ENCODE measurements around the gene RTRAF. TPM values are rescaled to one million over a fixed set of nuclear protein-coding genes. Genes with fewer than 3 reads are reported as not detected.

The RTRAF gene
- total RNA-seq (2014; rRNA removed; shearing (Covaris generic)) = 101 and 116 TPM in 2 replicates

- DNase-seq (ENCODE audit: low read depth) = peak; percentile 89
These were observed at the start of gene RTRAF for GRCh38 chr14:51989293-51990234. RTRAF (plus strand) TSS chr14:51989546; CDS start chr14:51989640, 94 bp downstream.

GRCh38 chr14:51939755-51940301 is 49.5 kb upstream of the RTRAF start:
- DNase-seq (ENCODE audit: low read depth) = no peak

- no peak for DNase-seq (ENCODE audit: low read depth)
These were observed 46.4 kb upstream of the RTRAF start for GRCh38 chr14:51942971-51943370.

- no peak for DNase-seq (ENCODE audit: low read depth)
These were observed 39.3 kb upstream of the RTRAF start for GRCh38 chr14:51950007-51950406.

- DNase-seq (ENCODE audit: low read depth) = peak; percentile 29
These were observed 37.7 kb upstream of the RTRAF start for GRCh38 chr14:51951656-51952055.

- no peak for DNase-seq (ENCODE audit: low read depth)
These were observed 35.3 kb upstream of the RTRAF start for GRCh38 chr14:51954031-51954430.

GRCh38 chr14:51954657-51955056 is 34.7 kb upstream of the RTRAF start:
- peak; percentile 19 for DNase-seq (ENCODE audit: low read depth)

GRCh38 chr14:51957950-51958349 is 31.4 kb upstream of the RTRAF start:
- DNase-seq (ENCODE audit: low read depth) = peak; percentile 72

GRCh38 chr14:51959928-51960327 is 29.4 kb upstream of the RTRAF start:
- DNase-seq (ENCODE audit: low read depth) = no peak

GRCh38 chr14:51960866-51961265 is 28.5 kb upstream of the RTRAF start:
- DNase-seq (ENCODE audit: low read depth) = no peak

- peak; percentile 25 for DNase-seq (ENCODE audit: low read depth)
These were observed 26.6 kb upstream of the RTRAF start for GRCh38 chr14:51962711-51963110.

- peak; percentile 6 for DNase-seq (ENCODE audit: low read depth)
These were observed 26.1 kb upstream of the RTRAF start for GRCh38 chr14:51963286-51963685.

- no peak for DNase-seq (ENCODE audit: low read depth)
These were observed 21.8 kb upstream of the RTRAF start for GRCh38 chr14:51967521-51967920.

- DNase-seq (ENCODE audit: low read depth) = no peak
These were observed 19.4 kb upstream of the RTRAF start for GRCh38 chr14:51969852-51970540.

GRCh38 chr14:51972566-51972965 is 16.8 kb upstream of the RTRAF start:
- no peak for DNase-seq (ENCODE audit: low read depth)

GRCh38 chr14:51977075-51977474 is 12.3 kb upstream of the RTRAF start:
- no peak for DNase-seq (ENCODE audit: low read depth)

- DNase-seq (ENCODE audit: low read depth) = no peak
These were observed 10.7 kb upstream of the RTRAF start for GRCh38 chr14:51978681-51979085.

GRCh38 chr14:51979088-51979709 is 10.1 kb upstream of the RTRAF start:
- DNase-seq (ENCODE audit: low read depth) = peak; percentile 72

- no peak for DNase-seq (ENCODE audit: low read depth)
These were observed 8.0 kb upstream of the RTRAF start for GRCh38 chr14:51981218-51981854.

- DNase-seq (ENCODE audit: low read depth) = no peak
These were observed 1.1 kb upstream of the RTRAF start for GRCh38 chr14:51988221-51988620.

- no peak for DNase-seq (ENCODE audit: low read depth)
These were observed 1.1 kb downstream of the RTRAF start for GRCh38 chr14:51990488-51990887.
